Nephron progenitor cell (in vitro differentiated cells): ENCODE measurements around the gene CFAP54.

Experiments
- DNase-seq: peaks from one replicate; pipeline ENCODE4 v3.0.0; 2021
- H3K27ac Mint-ChIP-seq: 2 replicates; pipeline ENCODE4 v1.8.0; 2021; ENCODE audit warnings: mild to moderate bottlenecking, moderate library complexity, mixed read lengths
- H3K27me3 Mint-ChIP-seq: 2 replicates; pipeline ENCODE4 v1.8.0; 2021; ENCODE audit warnings: mild to moderate bottlenecking, low read depth, mixed read lengths; ENCODE audit not compliant: poor library complexity
- H3K36me3 Mint-ChIP-seq: 2 replicates; pipeline ENCODE4 v1.8.0; 2021; ENCODE audit warnings: low read depth, mixed read lengths
- H3K4me1 Mint-ChIP-seq: 2 replicates; pipeline ENCODE4 v1.8.0; 2021; ENCODE audit warnings: mixed read lengths
- H3K4me3 Mint-ChIP-seq: 2 replicates; pipeline ENCODE4 v1.8.0; 2021; ENCODE audit warnings: mild to moderate bottlenecking, moderate library complexity, mixed read lengths
- H3K9me3 Mint-ChIP-seq: 2 replicates; pipeline ENCODE4 v1.8.0; 2021; ENCODE audit warnings: mild to moderate bottlenecking, moderate library complexity, mixed read lengths
- CTCF ChIP-seq: fragments of 200-600 bp; sonication (generic); IDR thresholded peaks from 2 replicates; pipeline ENCODE4 v1.5.0; 2021; ENCODE audit warnings: antibody characterized with exemption

CFAP54 gene

GRCh38 chr12:96751626-96752025, 262.2 kb downstream of the CFAP54 start:
- Mint-ChIP-seq H3K4me1 (peaks cover 19% of the 10 kb centered on the region), H3K36me3 (no peaks in the 10 kb centered on the region), H3K4me3 (no peak overlapping the region), H3K27me3 (no peaks in the 10 kb centered on the region), H3K9me3 (no peaks in the 10 kb centered on the region), H3K27ac (no peak overlapping the region)
- no peak for TF ChIP-seq CTCF
- DNase-seq, result no peak

GRCh38 chr12:96752211-96752610, 262.8 kb downstream of the CFAP54 start:
- DNase-seq, result no peak
- peaks cover 19% of the 10 kb centered on the region for H3K4me1 Mint-ChIP-seq
- no peak overlapping the region for H3K4me3 Mint-ChIP-seq

GRCh38 chr12:96766232-96766631, 276.9 kb downstream of the CFAP54 start:
- DNase-seq, result no peak
- no peak overlapping the region for H3K4me3 Mint-ChIP-seq
- H3K27ac Mint-ChIP-seq, result peak overlapping the region; percentile 10
- H3K4me1 Mint-ChIP-seq, result peaks cover 17% of the 10 kb centered on the region
- TF ChIP-seq CTCF, result no peak
- no peaks in the 10 kb centered on the region for H3K36me3 Mint-ChIP-seq
- peaks cover 3% of the 10 kb centered on the region for H3K9me3 Mint-ChIP-seq
- H3K27me3 Mint-ChIP-seq, result no peaks in the 10 kb centered on the region

More at GRCh38 chr12:96752211-96752610, 262.8 kb downstream of the CFAP54 start:
- Mint-ChIP-seq H3K9me3 (no peaks in the 10 kb centered on the region), H3K27ac (no peak overlapping the region), H3K27me3 (no peaks in the 10 kb centered on the region), H3K36me3 (no peaks in the 10 kb centered on the region)
- TF ChIP-seq CTCF, result no peak

- no peak for DNase-seq
- TF ChIP-seq CTCF, result no peak
- peaks cover 4% of the 10 kb centered on the region for H3K36me3 Mint-ChIP-seq
- H3K4me1 Mint-ChIP-seq, result peaks cover 17% of the 10 kb centered on the region
- H3K27me3 Mint-ChIP-seq, result no peaks in the 10 kb centered on the region
- H3K9me3 Mint-ChIP-seq, result peaks cover 17% of the 10 kb centered on the region
- no peak overlapping the region for H3K27ac Mint-ChIP-seq
- H3K4me3 Mint-ChIP-seq, result no peak overlapping the region
These were observed 280.0 kb downstream of the CFAP54 start for GRCh38 chr12:96769400-96769799.

- Mint-ChIP-seq H3K4me3 (no peak overlapping the region), H3K9me3 (peaks cover 17% of the 10 kb centered on the region), H3K4me1 (peaks cover 17% of the 10 kb centered on the region), H3K27ac (peak overlapping the region; percentile 37), H3K27me3 (no peaks in the 10 kb centered on the region), H3K36me3 (peaks cover 4% of the 10 kb centered on the region)
- no peak for TF ChIP-seq CTCF
- DNase-seq, result no peak
These were observed 281.1 kb downstream of the CFAP54 start for GRCh38 chr12:96770219-96771102.

- Mint-ChIP-seq H3K4me1 (peaks cover 17% of the 10 kb centered on the region), H3K4me3 (no peak overlapping the region), H3K36me3 (peaks cover 4% of the 10 kb centered on the region), H3K9me3 (peaks cover 17% of the 10 kb centered on the region), H3K27me3 (no peaks in the 10 kb centered on the region), H3K27ac (no peak overlapping the region)
- TF ChIP-seq CTCF, result no peak
- no peak for DNase-seq
These were observed 283.7 kb downstream of the CFAP54 start for GRCh38 chr12:96773031-96773430.
